ENCODE measurements around the gene RGS3.

GRCh38 chr9:113566016-113566711 lies 102.6 kb downstream of the RGS3 start:
- no peak for TF ChIP-seq PATZ1 (CRISPR knock-in tag; IDR thresholded peaks at IDR 0.05; ENCODE audit: borderline replicate concordance)
- TF ChIP-seq TOX (CRISPR knock-in tag; IDR thresholded peaks at IDR 0.05; ENCODE audit: borderline replicate concordance), result no peak
- TF ChIP-seq ZNF565 (CRISPR knock-in tag; conservative IDR thresholded peaks at IDR 0.05; ENCODE audit: low read depth), result no peak
- no peak for TF ChIP-seq ZC3H10 (CRISPR knock-in tag; IDR thresholded peaks at IDR 0.05)
- no peak for TF ChIP-seq ZFP3 (CRISPR knock-in tag; IDR thresholded peaks at IDR 0.05)
- TF ChIP-seq RARB (CRISPR knock-in tag; IDR thresholded peaks at IDR 0.05), result no peak
- TF ChIP-seq BACH2 (CRISPR knock-in tag; IDR thresholded peaks at IDR 0.05; ENCODE audit: borderline replicate concordance), result no peak
- no peak for TF ChIP-seq PPARA (CRISPR knock-in tag; IDR thresholded peaks at IDR 0.05; ENCODE audit: borderline replicate concordance)
- no peak for TF ChIP-seq CREB5 (CRISPR knock-in tag; IDR thresholded peaks at IDR 0.05; ENCODE audit: low read depth)
- TF ChIP-seq ZNF70 (CRISPR knock-in tag; IDR thresholded peaks at IDR 0.05), result no peak
